ENCODE measurements around the gene UBQLN4. TPM values are rescaled to one million over a fixed set of nuclear protein-coding genes. Genes with fewer than 3 reads are reported as not detected.
A peak's percentile ranks its signal among the peaks of the same experiment; 100 is the strongest.

UBQLN4 gene
- total RNA-seq (10 to 100 TPM; 46.6 to 64.9 (median 53.1) TPM), polyA plus RNA-seq (10 to 100 TPM; 36.8 to 73.9 (median 55.5) TPM)
- long read RNA-seq, donor 1, partial matches to known transcripts: 8 of 19 reads
- long read RNA-seq, donor 1, other reads (novel, unspliced or antisense): 9 of 19 reads
- long read RNA-seq, donor 2, transcript UBQLN4-201 (11 exons, 3,576 nt): major isoform, 7 of 47 reads
- long read RNA-seq, donor 2, partial matches to known transcripts: 38 of 47 reads
- long read RNA-seq, donor 2, other reads (novel, unspliced or antisense): 2 of 47 reads

- intact Hi-C loops (cut with DNase I): no loop called here
- ATAC-seq: peak; percentile 84 to 88 (median 84)
- Histone ChIP-seq H3K27me3 (ENCODE audit: insufficient read depth in 3 of 3, low read length in 2 of 3) (no peaks in the 10 kb centered on the region), H3K9me3 (no peaks in the 10 kb centered on the region), H3K27ac (peak within 1 kb of the TSS; percentile 96), H3K4me3 (peak within 1 kb of the TSS; percentile 97), H3K36me3 (ENCODE audit: insufficient read depth in 1 of 2, low read depth in 1 of 2) (peaks cover 0 to 48% of the 10 kb centered on the region in 2 donors), H3K4me1 (peaks cover 28% of the 10 kb centered on the region)
- DNase-seq: peak; percentile 88 to 95
- peak; percentile 46 for TF ChIP-seq CTCF (IDR thresholded peaks at IDR 0.05)
- WGBS, 3 donors: 0% methylated on average over 19 to 45 of the region's 49 CpGs
These were observed at the start of gene UBQLN4 for GRCh38 chr1:156053768-156054499. TSS of gene UBQLN4 (minus strand) at chr1:156053798. CDS start at chr1:156053701, 97 bp downstream.

GRCh38 chr1:156102633-156103511 is 49.3 kb upstream of the UBQLN4 start:
- Histone ChIP-seq H3K4me1 (peaks cover 40% of the 10 kb centered on the region), H3K27ac (peak overlapping the region; percentile 98), H3K4me3 (no peak overlapping the region), H3K36me3 (ENCODE audit: insufficient read depth in 1 of 2, low read depth in 1 of 2) (no peaks in the 10 kb centered on the region), H3K9me3 (no peaks in the 10 kb centered on the region), H3K27me3 (ENCODE audit: insufficient read depth in 3 of 3, low read length in 2 of 3) (no peaks in the 10 kb centered on the region)
- ATAC-seq: no peak
- DNase-seq: peak in 1 of 2 donors; percentile 60
- WGBS, 3 donors: 54 to 64% (median 57%) methylated on average over 15 to 16 of the region's 16 CpGs
- intact Hi-C loops (cut with DNase I): no loop called here
- no peak for TF ChIP-seq CTCF (IDR thresholded peaks at IDR 0.05)

GRCh38 chr1:156101880-156102279 is 48.3 kb upstream of the UBQLN4 start:
- Histone ChIP-seq H3K27me3 (ENCODE audit: insufficient read depth in 3 of 3, low read length in 2 of 3) (no peaks in the 10 kb centered on the region), H3K27ac (peak overlapping the region; percentile 98), H3K9me3 (no peaks in the 10 kb centered on the region), H3K4me3 (no peak overlapping the region), H3K4me1 (peaks cover 41% of the 10 kb centered on the region), H3K36me3 (ENCODE audit: insufficient read depth in 1 of 2, low read depth in 1 of 2) (no peaks in the 10 kb centered on the region)
- intact Hi-C loops (cut with DNase I): no loop called here
- ATAC-seq (no peak), DNase-seq (peak; percentile 47 to 62)
- 57 to 71% (median 70%) methylated on average over 6 of the region's 6 CpGs for WGBS, 3 donors
- TF ChIP-seq CTCF (IDR thresholded peaks at IDR 0.05): no peak

GRCh38 chr1:156100205-156100995 is 46.8 kb upstream of the UBQLN4 start:
- TF ChIP-seq CTCF (IDR thresholded peaks at IDR 0.05): no peak
- no peaks in the 10 kb centered on the region for H3K27me3 ChIP-seq (ENCODE audit: insufficient read depth in 3 of 3, low read length in 2 of 3)
- H3K27ac ChIP-seq: no peak overlapping the region
- H3K9me3 ChIP-seq: no peaks in the 10 kb centered on the region
- H3K36me3 ChIP-seq (ENCODE audit: insufficient read depth in 1 of 2, low read depth in 1 of 2): no peaks in the 10 kb centered on the region
- DNase-seq: no peak
- H3K4me1 ChIP-seq: peaks cover 42% of the 10 kb centered on the region
- intact Hi-C loops (cut with DNase I): no loop called here
- no peak overlapping the region for H3K4me3 ChIP-seq
- WGBS, 3 donors: 60 to 81% (median 69%) methylated on average over 4 of the region's 4 CpGs
- ATAC-seq: no peak
